MM.1S (cell line): ENCODE measurements around the gene CCL25.
A peak's percentile ranks its signal among the peaks of the same experiment; 100 is the strongest.

Experiments used
- DNase-seq: peaks from one replicate; pipeline ENCODE4 v3.0.0-alpha.2; 2015
- H2AFZ ChIP-seq: fragments of 300-600 bp; sonication (generic); 2 replicates; pipeline ENCODE4 v1.6.0; 2016; ENCODE audit warnings: antibody characterized with exemption, low read length
- H3F3A ChIP-seq: fragments of 300-600 bp; sonication (generic); 2 replicates; pipeline ENCODE4 v1.6.1; 2016; ENCODE audit warnings: mild to moderate bottlenecking, antibody characterized with exemption, low read length, moderate library complexity, mixed read lengths; ENCODE audit not compliant: insufficient read depth
- H3K27ac ChIP-seq: fragments of 300-600 bp; sonication (generic); 2 replicates; pipeline ENCODE4 v1.5.1; 2016; ENCODE audit warnings: mild to moderate bottlenecking, low read length
- H3K27me3 ChIP-seq: fragments of 300-600 bp; sonication (generic); replicated peaks from 2 replicates; pipeline ENCODE4 v1.6.0; 2016; ENCODE audit warnings: low read length; ENCODE audit not compliant: insufficient read depth
- H3K36me3 ChIP-seq: fragments of 300-600 bp; sonication (generic); replicated peaks from 2 replicates; pipeline ENCODE4 v1.6.1; 2016; ENCODE audit warnings: mild to moderate bottlenecking, low read length, mixed read lengths; ENCODE audit not compliant: insufficient read depth
- H3K4me1 ChIP-seq: fragments of 300-600 bp; sonication (generic); 2 replicates; pipeline ENCODE4 v1.6.1; 2016; ENCODE audit warnings: low read length, mixed read lengths
- H3K4me2 ChIP-seq: fragments of 300-600 bp; sonication (generic); 2 replicates; pipeline ENCODE4 v1.6.0; 2016; ENCODE audit warnings: low read depth, low read length
- H3K4me3 ChIP-seq: fragments of 300-600 bp; sonication (generic); 2 replicates; pipeline ENCODE4 v1.5.1; 2016; ENCODE audit warnings: low read length, mixed read lengths
- H3K79me2 ChIP-seq: fragments of 300-600 bp; sonication (generic); 2 replicates; pipeline ENCODE4 v1.6.1; 2016; ENCODE audit warnings: mixed run types, low read length, mixed read lengths
- H3K9ac ChIP-seq: fragments of 300-600 bp; sonication (generic); 2 replicates; pipeline ENCODE4 v1.6.1; 2016; ENCODE audit warnings: low read length, mixed read lengths
- H3K9me2 ChIP-seq: fragments of 300-600 bp; sonication (generic); replicated peaks from 2 replicates; pipeline ENCODE4 v1.6.1; 2016; ENCODE audit warnings: mild to moderate bottlenecking, low read length, mixed read lengths; ENCODE audit not compliant: insufficient read depth
- H3K9me3 ChIP-seq: fragments of 300-600 bp; sonication (generic); replicated peaks from 2 replicates; pipeline ENCODE4 v1.6.1; 2016; ENCODE audit warnings: mild to moderate bottlenecking, low read length, mixed read lengths; ENCODE audit not compliant: insufficient read depth
- H4K20me1 ChIP-seq: fragments of 300-600 bp; sonication (generic); 2 replicates; pipeline ENCODE4 v1.6.1; 2016; ENCODE audit warnings: mild to moderate bottlenecking, low read length, moderate library complexity, mixed read lengths; ENCODE audit not compliant: insufficient read depth
- CTCF ChIP-seq: fragments of 300-600 bp; sonication (generic); IDR thresholded peaks from 2 replicates; pipeline ENCODE4 v1.5.1; 2016; ENCODE audit warnings: antibody characterized with exemption, low read length, mixed read lengths
- EZH2 ChIP-seq: fragments of 300-600 bp; sonication (generic); optimal IDR thresholded peaks from 2 replicates; pipeline ENCODE3; 2017; ENCODE audit warnings: low read depth, mild to moderate bottlenecking, antibody characterized with exemption, low read length, mixed read lengths
- EZH2phosphoT487 ChIP-seq: fragments of 300-600 bp; sonication (generic); IDR thresholded peaks from 2 replicates; pipeline ENCODE4 v1.6.1; 2018; ENCODE audit warnings: antibody characterized with exemption, low read length

Gene CCL25

GRCh38 chr19:8093740-8094139, 41.2 kb downstream of the CCL25 start:
- Histone ChIP-seq H4K20me1 (no peaks in the 10 kb centered on the region), H3K4me2 (no peak overlapping the region), H3K4me3 (no peak overlapping the region), H3K9me2 (no peaks in the 10 kb centered on the region), H3K9me3 (0 out of 2 replicates have a peak, but pooled peaks cover 5% of the 10 kb centered on the region), H3K9ac (no peak overlapping the region), H2AFZ (no peak overlapping the region), H3K4me1 (no peaks in the 10 kb centered on the region), H3K27me3 (peaks cover 54% of the 10 kb centered on the region), H3F3A (no peaks in the 10 kb centered on the region), H3K79me2 (no peaks in the 10 kb centered on the region), H3K27ac (no peak overlapping the region), H3K36me3 (no peaks in the 10 kb centered on the region)
- no peak for DNase-seq
- TF ChIP-seq EZH2phosphoT487 (no peak), EZH2 (no peak), CTCF (no peak)

- Histone ChIP-seq H3K9me3 (0 out of 2 replicates have a peak, but pooled peaks cover 5% of the 10 kb centered on the region), H3K9me2 (no peaks in the 10 kb centered on the region)
Measured at GRCh38 chr19:8094336-8094735, 41.8 kb downstream of the CCL25 start.

GRCh38 chr19:8095354-8095886, 42.9 kb downstream of the CCL25 start:
- Histone ChIP-seq H3K79me2 (no peaks in the 10 kb centered on the region), H3K4me2 (no peak overlapping the region), H3F3A (no peaks in the 10 kb centered on the region), H3K27ac (no peak overlapping the region), H3K9ac (no peak overlapping the region), H3K4me3 (no peak overlapping the region), H3K9me2 (no peaks in the 10 kb centered on the region), H3K36me3 (no peaks in the 10 kb centered on the region), H3K9me3 (0 out of 2 replicates have a peak, but pooled peaks cover 5% of the 10 kb centered on the region), H2AFZ (no peak overlapping the region), H3K27me3 (peaks cover 68% of the 10 kb centered on the region), H4K20me1 (no peaks in the 10 kb centered on the region), H3K4me1 (no peaks in the 10 kb centered on the region)
- TF ChIP-seq EZH2, result no peak
- no peak for DNase-seq

More at GRCh38 chr19:8094336-8094735, 41.8 kb downstream of the CCL25 start:
- Histone ChIP-seq H3K27me3 (peaks cover 59% of the 10 kb centered on the region), H3F3A (no peaks in the 10 kb centered on the region), H3K4me3 (no peak overlapping the region), H3K27ac (no peak overlapping the region), H3K4me1 (no peaks in the 10 kb centered on the region), H2AFZ (no peak overlapping the region), H3K79me2 (no peaks in the 10 kb centered on the region), H3K36me3 (no peaks in the 10 kb centered on the region), H3K4me2 (no peak overlapping the region), H4K20me1 (no peaks in the 10 kb centered on the region), H3K9ac (no peak overlapping the region)
- no peak for TF ChIP-seq EZH2
- TF ChIP-seq EZH2phosphoT487, result no peak
- TF ChIP-seq CTCF, result no peak
- no peak for DNase-seq

GRCh38 chr19:8096071-8096470, 43.5 kb downstream of the CCL25 start:
- H3K27me3 ChIP-seq, result peaks cover 70% of the 10 kb centered on the region
- H3K9me3 ChIP-seq, result 0 out of 2 replicates have a peak, but pooled peaks cover 5% of the 10 kb centered on the region
- no peaks in the 10 kb centered on the region for H3K9me2 ChIP-seq
- H3K4me1 ChIP-seq, result no peaks in the 10 kb centered on the region
- H3K79me2 ChIP-seq, result no peaks in the 10 kb centered on the region
- H3K4me3 ChIP-seq, result no peak overlapping the region
- TF ChIP-seq EZH2, result no peak
- no peak for TF ChIP-seq EZH2phosphoT487
- peak; percentile 51 for TF ChIP-seq CTCF
- H3K27ac ChIP-seq, result no peak overlapping the region
- no peaks in the 10 kb centered on the region for H4K20me1 ChIP-seq
- no peaks in the 10 kb centered on the region for H3F3A ChIP-seq
- no peaks in the 10 kb centered on the region for H3K36me3 ChIP-seq
- no peak overlapping the region for H2AFZ ChIP-seq
- no peak overlapping the region for H3K4me2 ChIP-seq
- no peak for DNase-seq
- H3K9ac ChIP-seq, result no peak overlapping the region
